MG63 (cell line): ENCODE data around the gene IKBKG. TPM values are rescaled to one million over a fixed set of nuclear protein-coding genes. Genes with fewer than 3 reads are reported as not detected.
"Not testable (repeated sequence)": the region's sequence is repeated elsewhere in the genome, so short reads cannot be mapped to it uniquely, and the experiment has no call there.

ENCODE experiments used
- DNase-seq: peaks from one replicate; pipeline ENCODE4 v3.0.0-alpha.2; 2020
- H3K27me3 ChIP-seq: fragments of 250-450 bp; sonication (Bioruptor Pico); 2 replicates; pipeline ENCODE4 v1.5.1; 2020; ENCODE audit warnings: mild to moderate bottlenecking, moderate library complexity
- H3K36me3 ChIP-seq: fragments of 250-450 bp; sonication (Bioruptor Pico); 2 replicates; pipeline ENCODE4 v1.5.1; 2020; ENCODE audit warnings: mild to moderate bottlenecking, moderate library complexity
- H3K4me3 ChIP-seq: fragments of 250-450 bp; sonication (Bioruptor Pico); 2 replicates; pipeline ENCODE4 v1.5.1; 2020; ENCODE audit warnings: mild to moderate bottlenecking, moderate library complexity
- H3K9me3 ChIP-seq: fragments of 250-450 bp; sonication (Bioruptor Pico); 2 replicates; pipeline ENCODE4 v1.5.1; 2020; ENCODE audit warnings: mild to moderate bottlenecking, moderate library complexity
- total RNA-seq: library from RNA; depleted of rRNA; stranded (reverse); fragments of >200 nt; shearing (Covaris generic); gene quantifications from 2 replicates; pipeline ENCODE4 v1.2.3, GENCODE V29; 2014; ENCODE audit warnings: low replicate concordance

The IKBKG gene
- total RNA-seq, 1 experiment from 2014 or later: 31.4 TPM

DNA sequence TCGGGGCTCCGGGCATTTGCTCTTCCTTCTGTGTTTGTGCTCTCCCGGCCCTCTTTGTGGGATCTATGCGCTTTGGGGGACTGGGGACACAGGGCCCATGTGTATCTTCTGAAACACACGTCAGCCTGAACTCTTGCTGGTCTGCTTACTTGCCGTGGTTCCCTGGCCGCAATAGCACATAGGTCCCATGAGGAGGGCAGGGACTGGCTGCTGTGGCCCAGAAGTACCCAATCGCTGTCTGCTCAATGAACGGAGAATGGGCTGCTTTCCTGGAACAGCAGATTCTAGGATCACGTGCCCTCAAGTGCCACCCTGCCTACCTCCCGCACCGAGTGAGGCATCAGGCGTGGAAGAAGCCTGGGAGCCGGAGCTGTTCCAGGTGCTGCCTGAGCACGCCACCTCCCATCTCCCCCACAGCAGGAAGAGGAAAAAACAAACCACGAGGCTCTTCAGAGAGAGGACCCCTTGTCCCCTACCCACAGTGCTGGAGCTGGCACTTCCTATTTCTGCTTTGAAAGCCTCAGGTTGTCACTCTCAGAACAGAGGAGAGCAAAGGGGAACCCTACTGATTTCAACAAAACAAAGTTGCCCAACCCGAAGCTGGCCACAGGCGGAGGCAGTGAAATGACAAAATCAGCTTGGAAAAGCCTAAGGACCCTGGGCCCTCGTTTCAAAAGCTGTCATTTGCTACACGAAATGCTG lies 4.5 kb upstream of the IKBKG start:
- DNase-seq: no peak
- Histone ChIP-seq H3K4me3 (no peak overlapping the region), H3K36me3 (peaks cover 8% of the 10 kb centered on the region)

GRCh38 chrX:154545673-154546274 lies 1.6 kb upstream of the IKBKG start:
- H3K4me3 ChIP-seq: peak overlapping the region; percentile 83
- DNase-seq: no peak
- no peaks in the 10 kb centered on the region for H3K27me3 ChIP-seq
- no peaks in the 10 kb centered on the region for H3K9me3 ChIP-seq
- H3K36me3 ChIP-seq: peaks cover 8% of the 10 kb centered on the region

More for the DNA sequence above, 4.5 kb upstream of the IKBKG start:
- Histone ChIP-seq H3K27me3 (no peaks in the 10 kb centered on the region), H3K9me3 (no peaks in the 10 kb centered on the region)

- Histone ChIP-seq H3K27me3 (no peaks in the 10 kb centered on the region), H3K4me3 (peak within 1 kb of the TSS; percentile 83), H3K9me3 (no peaks in the 10 kb centered on the region), H3K36me3 (peaks cover 7% of the 10 kb centered on the region)
- DNase-seq: peak; percentile 72
Measured at GRCh38 chrX:154546354-154547244, 821 bp upstream of the IKBKG start, which contains the start of gene G6PD. TSS of gene G6PD (minus strand) at chrX:154546846. CDS start at chrX:154546155, 691 bp downstream.

- Histone ChIP-seq H3K4me3 (peak overlapping the region; percentile 83), H3K9me3 (no peaks in the 10 kb centered on the region), H3K36me3 (peaks cover 3% of the 10 kb centered on the region), H3K27me3 (no peaks in the 10 kb centered on the region)
- no peak for DNase-seq
Measured at GRCh38 chrX:154548028-154548316, 552 bp downstream of the IKBKG start.

- Histone ChIP-seq H3K27me3 (no peaks in the 10 kb centered on the region), H3K4me3 (no peak overlapping the region), H3K36me3 (peaks cover 3% of the 10 kb centered on the region), H3K9me3 (no peaks in the 10 kb centered on the region)
- no peak for DNase-seq
Measured at GRCh38 chrX:154549766-154550165, 2.3 kb downstream of the IKBKG start.

DNA sequence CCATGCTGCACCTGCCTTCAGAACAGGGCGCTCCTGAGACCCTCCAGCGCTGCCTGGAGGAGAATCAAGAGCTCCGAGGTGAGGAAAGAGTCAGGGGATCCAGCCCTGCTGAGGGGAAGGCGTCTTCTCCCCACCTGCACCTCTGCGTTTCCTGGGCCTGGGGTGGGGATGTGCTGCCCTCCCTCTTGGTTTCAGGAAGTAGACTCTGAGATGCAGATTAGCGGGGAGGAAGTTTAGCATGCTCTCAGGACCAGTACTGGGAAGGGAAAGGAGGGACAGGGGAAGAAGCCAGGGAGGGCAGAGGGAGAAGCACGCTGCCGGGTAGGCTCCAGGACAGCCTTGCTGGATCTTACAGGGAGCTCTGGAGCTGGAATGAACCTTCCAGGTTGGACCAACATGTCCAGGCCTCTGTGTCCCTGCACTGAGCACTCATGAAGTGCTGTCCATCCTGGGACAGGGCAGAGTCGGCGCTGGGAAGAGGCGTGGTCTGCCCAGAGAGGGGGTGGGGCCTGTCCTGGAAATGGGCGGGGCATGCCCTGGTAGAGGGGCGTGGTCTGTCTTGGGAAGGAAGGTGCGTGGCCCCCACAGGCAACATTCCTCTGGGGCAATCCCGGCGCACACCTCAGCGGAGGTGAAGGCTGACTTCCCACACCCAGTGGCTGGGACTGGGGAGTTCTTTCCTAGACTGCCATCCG lies 4.8 kb downstream of the IKBKG start:
- not testable (repeated sequence) for H3K27me3 ChIP-seq, H3K4me3 ChIP-seq, DNase-seq, H3K9me3 ChIP-seq, H3K36me3 ChIP-seq

- DNase-seq, H3K9me3 ChIP-seq: not testable (repeated sequence)
Measured at GRCh38 chrX:154558060-154558690, 10.8 kb downstream of the IKBKG start.

DNA sequence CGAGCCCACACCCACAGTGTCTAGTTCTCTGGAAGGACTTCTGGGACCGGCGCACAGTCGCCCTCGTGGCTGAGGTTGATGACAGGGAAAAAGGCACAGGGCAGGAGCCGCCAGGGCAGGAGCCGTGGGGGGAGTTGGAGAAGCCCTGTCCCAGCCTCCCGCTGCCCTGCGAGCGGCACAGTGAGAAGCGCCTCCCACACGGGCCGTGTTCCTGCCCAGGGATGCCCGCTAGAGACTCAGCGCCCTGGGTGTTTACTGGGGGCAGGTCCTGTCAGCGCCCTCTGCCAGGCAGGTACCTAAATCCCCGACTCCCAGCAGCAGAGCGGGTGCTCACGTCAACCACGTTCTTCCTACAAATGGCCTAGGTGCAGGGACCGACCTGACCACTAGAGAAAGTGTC lies 11.5 kb downstream of the IKBKG start:
- H3K27me3 ChIP-seq, H3K4me3 ChIP-seq, DNase-seq: not testable (repeated sequence)

More at GRCh38 chrX:154558060-154558690, 10.8 kb downstream of the IKBKG start:
- not testable (repeated sequence) for H3K27me3 ChIP-seq, H3K4me3 ChIP-seq, H3K36me3 ChIP-seq

DNA sequence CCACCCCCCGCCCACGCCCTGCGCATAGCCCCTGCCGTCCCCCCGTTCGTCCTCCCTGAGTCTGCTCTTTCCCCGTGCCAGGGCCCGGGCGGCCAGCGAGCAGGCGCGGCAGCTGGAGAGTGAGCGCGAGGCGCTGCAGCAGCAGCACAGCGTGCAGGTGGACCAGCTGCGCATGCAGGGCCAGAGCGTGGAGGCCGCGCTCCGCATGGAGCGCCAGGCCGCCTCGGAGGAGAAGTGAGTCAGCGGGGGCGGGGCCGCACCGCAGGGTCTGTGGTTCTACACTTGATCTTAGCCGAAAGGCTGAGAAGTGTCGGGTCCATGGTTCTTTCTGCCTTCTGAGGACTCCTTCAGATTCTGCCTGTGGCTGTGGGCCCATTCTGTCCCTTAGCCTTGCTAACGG lies 12.9 kb downstream of the IKBKG start:
- not testable (repeated sequence) for H3K27me3 ChIP-seq

More for the DNA sequence above, 11.5 kb downstream of the IKBKG start:
- H3K36me3 ChIP-seq, H3K9me3 ChIP-seq: not testable (repeated sequence)

GRCh38 chrX:154562295-154562694 lies 14.9 kb downstream of the IKBKG start:
- H3K4me3 ChIP-seq, H3K9me3 ChIP-seq, DNase-seq, H3K36me3 ChIP-seq, H3K27me3 ChIP-seq: not testable (repeated sequence)

More for the DNA sequence above, 12.9 kb downstream of the IKBKG start:
- not testable (repeated sequence) for DNase-seq, H3K9me3 ChIP-seq, H3K36me3 ChIP-seq, H3K4me3 ChIP-seq

- not testable (repeated sequence) for H3K9me3 ChIP-seq, DNase-seq, H3K36me3 ChIP-seq, H3K4me3 ChIP-seq, H3K27me3 ChIP-seq
Measured at GRCh38 chrX:154570361-154570760, 22.9 kb downstream of the IKBKG start.

GRCh38 chrX:154573061-154573460 lies 25.6 kb downstream of the IKBKG start:
- H3K36me3 ChIP-seq, H3K27me3 ChIP-seq, DNase-seq, H3K4me3 ChIP-seq, H3K9me3 ChIP-seq: not testable (repeated sequence)

GRCh38 chrX:154575076-154575475 lies 27.7 kb downstream of the IKBKG start:
- not testable (repeated sequence) for H3K9me3 ChIP-seq, H3K36me3 ChIP-seq, H3K27me3 ChIP-seq, DNase-seq, H3K4me3 ChIP-seq

DNA sequence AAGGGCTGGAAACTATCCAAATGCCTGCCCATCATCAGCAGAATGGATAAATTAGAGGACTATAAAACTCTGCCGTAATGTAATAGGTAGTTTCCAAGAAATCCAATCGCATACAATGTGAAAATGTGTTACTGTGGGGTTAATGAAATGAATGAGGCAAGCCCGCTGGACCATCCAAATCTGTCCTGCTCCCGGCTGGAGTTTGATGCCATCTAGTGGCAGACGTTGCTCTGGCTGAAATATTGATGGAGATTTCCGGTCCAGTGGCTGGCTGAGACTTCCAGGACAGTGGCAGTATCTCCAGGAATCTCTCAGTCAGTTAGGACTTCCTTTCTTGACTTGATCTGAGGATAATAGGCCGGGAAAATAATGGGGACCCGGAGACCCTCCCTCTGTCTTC lies 35.6 kb downstream of the IKBKG start:
- not testable (repeated sequence) for H3K36me3 ChIP-seq, DNase-seq

DNA sequence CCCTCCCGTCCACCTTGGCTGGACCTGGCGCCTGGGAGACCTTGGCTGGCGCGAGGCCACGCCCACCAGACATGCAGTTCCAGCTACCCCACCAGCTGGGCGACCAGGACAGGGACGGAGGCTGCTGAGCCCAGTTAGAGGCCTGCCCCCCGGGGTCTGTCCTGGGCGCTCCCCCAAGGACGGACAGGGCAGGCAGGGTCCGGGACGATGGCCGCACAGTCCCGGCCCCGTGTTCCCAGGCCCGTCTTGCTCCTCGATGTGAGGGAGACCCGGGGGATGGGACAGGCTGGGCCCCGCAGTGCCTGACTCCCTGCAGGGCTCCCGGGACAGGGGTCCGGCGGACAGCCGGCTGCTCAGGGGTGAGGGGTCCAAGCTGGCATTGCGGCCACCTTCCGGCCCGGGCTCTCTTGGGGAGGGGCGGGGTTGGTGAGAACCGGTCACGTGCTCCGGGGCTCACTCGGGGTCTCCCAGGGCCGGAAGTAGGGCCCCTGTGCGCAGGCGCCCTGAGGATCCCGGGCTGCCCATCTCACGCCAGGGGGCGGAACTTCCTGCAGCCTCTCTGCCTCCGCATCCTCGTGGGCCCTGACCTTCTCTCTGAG lies 37.3 kb downstream of the IKBKG start, which contains the start of gene CTAG1A:
Gene CTAG1A, plus strand, starts transcription at position 549 of the 599 bp plus-strand sequence. CDS start 74 bp downstream, outside the sequence.
- not testable (repeated sequence) for H3K4me3 ChIP-seq, H3K27me3 ChIP-seq, H3K9me3 ChIP-seq, DNase-seq, H3K36me3 ChIP-seq

More for the DNA sequence above, 35.6 kb downstream of the IKBKG start:
- not testable (repeated sequence) for H3K27me3 ChIP-seq, H3K4me3 ChIP-seq, H3K9me3 ChIP-seq

GRCh38 chrX:154590415-154590814 lies 43.0 kb downstream of the IKBKG start:
- DNase-seq, H3K4me3 ChIP-seq, H3K27me3 ChIP-seq, H3K9me3 ChIP-seq, H3K36me3 ChIP-seq: not testable (repeated sequence)
